Measurements from ENCODE around the gene GAS6.

GRCh38 chr13:113907635-113908617, 44.0 kb upstream of the GAS6 start:
- TF ChIP-seq CSRNP3 (CRISPR knock-in tag; IDR thresholded peaks at IDR 0.05) (no peak), CREB5 (CRISPR knock-in tag; IDR thresholded peaks at IDR 0.05; ENCODE audit: low read depth) (no peak), TOX (CRISPR knock-in tag; IDR thresholded peaks at IDR 0.05; ENCODE audit: borderline replicate concordance) (no peak), ZC3H10 (CRISPR knock-in tag; IDR thresholded peaks at IDR 0.05) (no peak)

Data from SK-N-SH treated with all-trans-retinoic acid at 6 μM for 48 hours (cell line).